ENCODE measurements around the gene TSPAN9.

The TSPAN9 gene

DNA sequence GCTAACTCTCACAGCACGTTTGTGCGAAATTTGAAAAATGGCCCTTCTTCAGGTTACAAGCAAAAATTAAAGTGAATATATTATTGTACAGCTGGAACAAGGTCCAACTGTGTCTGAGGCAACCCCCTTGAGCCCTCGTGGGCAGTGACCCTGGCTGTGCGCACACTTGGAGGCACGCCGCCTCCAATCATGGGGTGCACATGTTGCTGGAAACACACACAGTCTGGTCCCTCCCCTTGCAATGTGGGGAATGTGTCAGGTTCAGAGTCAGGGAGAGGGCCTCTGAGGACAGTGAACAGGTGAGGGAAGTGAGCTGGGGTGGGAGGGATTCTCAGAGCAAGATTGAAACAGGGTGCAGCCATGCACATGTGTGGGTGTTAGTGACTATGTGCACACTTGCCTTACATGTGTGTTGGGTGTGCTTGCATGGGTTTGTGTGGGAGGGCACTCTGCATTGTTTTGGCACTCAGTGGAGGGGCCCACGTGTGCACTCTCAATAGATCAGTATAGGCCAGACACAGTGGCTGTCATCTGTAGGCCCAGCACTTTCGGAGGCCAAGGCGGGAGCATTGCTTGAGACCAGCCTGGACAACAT is 9.6 kb downstream of the TSPAN9 start:
- 95 to 96% methylated on average over 9 of the region's 9 CpGs for WGBS, 2 experiments
- Histone ChIP-seq H3K9me3 (ENCODE audit: control insufficient read depth, low read length) (no peaks in the 10 kb centered on the region), H3K4me3 (ENCODE audit: insufficient read depth, low read depth, low read length) (no peak overlapping the region), H3K36me3 (ENCODE audit: control insufficient read depth, insufficient read depth, low read length) (no peaks in the 10 kb centered on the region), H3K4me1 (ENCODE audit: control insufficient read depth, insufficient read depth, low read length) (peaks cover 19% of the 10 kb centered on the region), H3K27me3 (ENCODE audit: control insufficient read depth, insufficient read depth, low read length, poor library complexity, severe bottlenecking) (no peaks in the 10 kb centered on the region), H3K27ac (ENCODE audit: insufficient read depth, low read depth, low read length, poor library complexity, severe bottlenecking) (no peak overlapping the region)

DNA sequence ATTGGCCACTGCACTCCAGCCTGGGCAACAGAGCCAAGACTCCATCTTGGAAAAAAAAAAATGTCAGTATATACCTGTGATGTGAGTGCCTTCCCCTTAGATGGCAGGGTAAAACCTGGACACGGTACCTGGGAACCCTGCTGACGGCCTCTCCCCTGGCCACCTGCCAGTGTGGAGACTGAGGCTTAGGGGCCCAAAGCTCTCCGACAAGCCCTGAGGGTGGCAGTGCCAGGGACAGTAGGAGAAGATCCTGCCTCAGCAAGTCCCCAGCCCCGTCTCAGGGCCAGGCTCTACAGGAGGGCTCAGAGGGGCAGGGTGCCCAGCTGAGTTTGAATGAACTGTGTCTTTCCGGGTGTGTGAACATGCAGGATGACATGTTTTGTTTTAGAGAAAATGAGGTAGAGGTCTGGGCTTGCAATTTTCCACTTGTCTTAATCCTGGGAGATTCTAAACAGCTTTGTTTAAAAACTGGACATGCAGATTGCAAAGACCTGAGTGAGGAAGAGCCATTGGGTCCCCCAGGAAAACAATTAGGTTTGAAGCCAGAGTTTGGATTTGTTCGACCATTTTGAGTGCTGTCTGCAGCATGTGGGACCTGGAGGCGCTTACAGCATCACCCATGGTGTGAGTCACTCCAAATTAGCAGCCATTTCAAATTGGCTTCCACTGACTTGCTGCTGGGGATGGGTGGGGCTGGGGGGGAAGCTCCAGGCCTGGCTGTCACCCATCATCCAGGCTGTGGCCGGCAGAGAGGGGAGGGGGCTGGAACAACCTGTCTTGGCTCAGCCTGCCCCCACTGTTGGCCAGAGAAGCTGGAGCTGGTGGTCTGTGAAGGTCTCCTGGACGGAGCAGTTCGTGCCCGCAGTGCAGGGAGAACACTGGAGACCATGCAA is 10.8 kb downstream of the TSPAN9 start:
- Histone ChIP-seq H3K4me3 (ENCODE audit: insufficient read depth, low read depth, low read length) (no peak overlapping the region), H3K4me1 (ENCODE audit: control insufficient read depth, insufficient read depth, low read length) (peaks cover 26% of the 10 kb centered on the region), H3K27me3 (ENCODE audit: control insufficient read depth, insufficient read depth, low read length, poor library complexity, severe bottlenecking) (no peaks in the 10 kb centered on the region), H3K9me3 (ENCODE audit: control insufficient read depth, low read length) (no peaks in the 10 kb centered on the region), H3K27ac (ENCODE audit: insufficient read depth, low read depth, low read length, poor library complexity, severe bottlenecking) (no peak overlapping the region), H3K36me3 (ENCODE audit: control insufficient read depth, insufficient read depth, low read length) (no peaks in the 10 kb centered on the region)
- WGBS, 2 experiments: 89 to 90% methylated on average over 11 of the region's 11 CpGs

DNA sequence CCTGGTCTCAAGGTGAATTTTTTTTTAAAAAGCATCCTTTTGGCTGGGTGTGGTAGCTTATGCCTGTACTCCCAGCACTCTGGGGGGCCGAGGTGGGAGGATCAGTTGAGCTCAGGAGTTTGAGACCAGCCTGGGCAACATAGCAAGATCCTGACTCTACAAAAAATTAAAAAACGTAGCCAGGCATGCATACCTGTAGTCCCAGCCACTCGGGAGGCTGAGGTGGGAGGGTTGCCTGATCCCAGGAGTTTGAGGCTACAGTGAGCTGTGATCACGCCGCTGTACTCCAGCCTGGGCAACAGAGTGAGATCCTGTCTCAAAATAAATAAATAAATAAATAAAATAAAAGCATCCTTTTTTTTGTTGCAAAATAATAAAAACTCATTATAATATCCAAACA is 12.4 kb downstream of the TSPAN9 start:
- 89 to 100% methylated on average over 5 of the region's 5 CpGs for WGBS, 2 experiments
- Histone ChIP-seq H3K27ac (ENCODE audit: insufficient read depth, low read depth, low read length, poor library complexity, severe bottlenecking) (no peak overlapping the region), H3K4me3 (ENCODE audit: insufficient read depth, low read depth, low read length) (no peak overlapping the region), H3K27me3 (ENCODE audit: control insufficient read depth, insufficient read depth, low read length, poor library complexity, severe bottlenecking) (no peaks in the 10 kb centered on the region), H3K4me1 (ENCODE audit: control insufficient read depth, insufficient read depth, low read length) (peaks cover 22% of the 10 kb centered on the region), H3K9me3 (ENCODE audit: control insufficient read depth, low read length) (no peaks in the 10 kb centered on the region), H3K36me3 (ENCODE audit: control insufficient read depth, insufficient read depth, low read length) (no peaks in the 10 kb centered on the region)

DNA sequence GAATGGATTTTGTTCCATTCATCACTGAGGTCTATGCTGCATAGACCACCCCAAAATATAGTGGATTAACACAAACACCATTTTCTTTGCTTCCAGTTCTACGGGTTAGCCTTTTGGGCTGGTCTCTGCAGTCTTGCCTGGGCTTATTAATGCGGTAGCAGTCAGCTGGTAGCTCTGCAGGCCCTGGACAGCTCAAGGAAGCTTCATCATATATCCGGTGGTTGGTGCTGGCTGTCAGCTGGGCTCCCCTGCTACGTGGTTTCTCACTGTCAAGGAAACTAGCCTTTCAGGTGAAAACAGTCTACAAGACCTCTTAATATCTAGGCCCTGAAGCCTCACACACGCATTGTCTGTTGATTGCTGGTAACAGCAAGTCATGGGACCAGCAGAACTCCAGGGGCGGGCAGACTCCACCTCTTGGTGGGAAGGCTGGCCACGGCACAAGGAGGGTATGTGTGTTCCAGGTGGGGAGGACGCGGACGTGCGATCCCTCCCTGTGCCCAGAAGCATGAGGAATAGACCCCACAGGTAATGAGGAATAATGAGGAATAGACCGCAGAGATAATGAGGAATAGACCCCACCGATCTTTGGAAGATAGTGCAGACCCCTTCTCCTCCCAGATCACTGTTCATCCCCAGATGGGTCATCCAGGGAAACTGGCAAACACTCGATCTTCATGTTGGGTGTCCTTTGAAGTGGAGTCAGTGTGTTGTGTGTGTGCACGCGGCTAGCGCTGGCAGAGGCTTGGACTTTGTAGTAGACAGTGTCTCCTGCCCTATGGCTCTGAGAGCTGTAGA is 13.3 kb downstream of the TSPAN9 start:
- WGBS, 2 experiments: 90 to 91% methylated on average over 17 of the region's 17 CpGs
- no peak overlapping the region for H3K27ac ChIP-seq (ENCODE audit: insufficient read depth, low read depth, low read length, poor library complexity, severe bottlenecking)

DNA sequence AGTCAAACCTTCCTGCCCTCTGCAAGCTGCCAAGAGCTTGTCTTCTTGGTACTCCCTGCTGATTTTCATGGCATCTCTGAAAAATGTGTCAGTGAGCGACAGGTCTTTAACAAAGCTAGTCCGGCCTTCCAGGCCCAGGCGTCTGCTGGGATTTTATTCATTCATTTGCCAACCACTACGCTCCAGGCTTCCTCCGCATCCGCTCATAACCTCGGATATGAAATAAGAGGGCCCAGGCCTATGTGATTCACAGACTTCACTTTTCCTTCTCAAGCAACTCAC is 13.8 kb downstream of the TSPAN9 start:
- Histone ChIP-seq H3K4me1 (ENCODE audit: control insufficient read depth, insufficient read depth, low read length) (peaks cover 22% of the 10 kb centered on the region), H3K4me3 (ENCODE audit: insufficient read depth, low read depth, low read length) (no peak overlapping the region), H3K36me3 (ENCODE audit: control insufficient read depth, insufficient read depth, low read length) (no peaks in the 10 kb centered on the region), H3K9me3 (ENCODE audit: control insufficient read depth, low read length) (no peaks in the 10 kb centered on the region), H3K27me3 (ENCODE audit: control insufficient read depth, insufficient read depth, low read length, poor library complexity, severe bottlenecking) (no peaks in the 10 kb centered on the region), H3K27ac (ENCODE audit: insufficient read depth, low read depth, low read length, poor library complexity, severe bottlenecking) (no peak overlapping the region)
- 88 to 91% methylated on average over 7 of the region's 7 CpGs for WGBS, 2 experiments

More for the DNA sequence above, 13.3 kb downstream of the TSPAN9 start:
- no peaks in the 10 kb centered on the region for H3K36me3 ChIP-seq (ENCODE audit: control insufficient read depth, insufficient read depth, low read length)
- peaks cover 22% of the 10 kb centered on the region for H3K4me1 ChIP-seq (ENCODE audit: control insufficient read depth, insufficient read depth, low read length)
- H3K27me3 ChIP-seq (ENCODE audit: control insufficient read depth, insufficient read depth, low read length, poor library complexity, severe bottlenecking): no peaks in the 10 kb centered on the region
- no peaks in the 10 kb centered on the region for H3K9me3 ChIP-seq (ENCODE audit: control insufficient read depth, low read length)
- no peak overlapping the region for H3K4me3 ChIP-seq (ENCODE audit: insufficient read depth, low read depth, low read length)

DNA sequence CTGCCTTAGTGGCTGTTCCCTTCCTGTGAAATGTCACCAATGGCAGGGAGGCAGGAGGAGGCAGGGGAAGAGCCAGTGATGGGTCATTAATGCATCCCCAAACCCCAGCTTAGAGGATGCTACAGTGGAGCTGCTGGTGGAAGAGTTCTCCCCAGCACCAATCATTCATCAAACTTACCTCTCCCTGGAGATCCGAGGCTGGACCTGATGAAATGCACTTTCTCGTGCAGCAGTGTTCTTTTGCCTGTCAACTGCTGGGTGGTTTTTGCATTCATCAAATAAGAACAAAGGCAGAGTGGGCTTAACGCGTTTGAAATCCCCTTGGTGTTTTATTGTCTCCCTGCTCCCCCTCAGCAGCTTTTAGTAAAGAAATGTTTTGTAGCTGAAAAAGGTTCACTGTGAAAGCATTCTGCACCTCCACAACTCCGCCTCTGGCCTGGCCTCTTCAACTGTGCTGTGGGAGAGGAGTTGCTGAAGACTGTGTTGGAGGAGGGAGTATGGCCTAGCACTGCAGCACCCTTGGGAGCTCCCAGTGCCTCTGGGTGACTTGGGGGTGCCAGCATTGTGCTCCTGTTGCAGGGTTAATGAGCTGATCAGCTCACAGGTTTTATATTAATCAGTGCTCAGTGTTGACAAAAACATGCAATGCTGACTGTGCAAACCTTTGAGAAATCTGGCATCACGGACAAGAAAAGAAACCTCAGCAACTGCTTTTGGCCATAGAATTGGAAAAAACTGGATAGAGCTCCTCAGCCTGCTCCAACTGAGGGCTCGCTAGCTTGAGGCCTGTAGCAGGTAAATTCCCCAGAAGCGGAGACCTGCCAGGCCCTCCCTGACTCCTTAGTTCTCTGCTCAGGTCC is 14.4 kb downstream of the TSPAN9 start:
- Histone ChIP-seq H3K9me3 (ENCODE audit: control insufficient read depth, low read length) (no peaks in the 10 kb centered on the region), H3K36me3 (ENCODE audit: control insufficient read depth, insufficient read depth, low read length) (no peaks in the 10 kb centered on the region), H3K4me3 (ENCODE audit: insufficient read depth, low read depth, low read length) (no peak overlapping the region), H3K27me3 (ENCODE audit: control insufficient read depth, insufficient read depth, low read length, poor library complexity, severe bottlenecking) (no peaks in the 10 kb centered on the region), H3K4me1 (ENCODE audit: control insufficient read depth, insufficient read depth, low read length) (peaks cover 22% of the 10 kb centered on the region), H3K27ac (ENCODE audit: insufficient read depth, low read depth, low read length, poor library complexity, severe bottlenecking) (no peak overlapping the region)
- 41 to 43% methylated on average over 8 of the region's 8 CpGs for WGBS, 2 experiments

DNA sequence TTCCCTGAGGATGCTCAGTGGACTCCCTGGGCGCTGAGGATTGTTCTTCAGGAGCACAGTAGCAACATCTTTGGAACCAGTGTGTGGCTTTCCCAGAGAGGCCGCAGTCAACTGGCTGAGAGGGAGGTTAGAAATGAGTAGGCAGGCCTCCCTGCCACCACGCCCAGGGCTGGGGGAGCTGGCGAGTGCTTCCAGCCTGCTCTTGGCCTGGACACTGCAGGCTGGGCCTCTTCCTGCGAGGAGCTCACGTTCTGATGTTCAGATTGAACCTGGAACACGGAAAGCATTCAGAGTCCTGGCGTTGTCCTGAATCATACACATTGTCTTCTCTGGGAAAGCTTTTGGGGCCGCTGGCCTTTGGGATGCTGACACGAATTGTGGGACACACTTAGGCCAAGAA is 15.6 kb downstream of the TSPAN9 start:
- Histone ChIP-seq H3K9me3 (ENCODE audit: control insufficient read depth, low read length) (no peaks in the 10 kb centered on the region), H3K27me3 (ENCODE audit: control insufficient read depth, insufficient read depth, low read length, poor library complexity, severe bottlenecking) (no peaks in the 10 kb centered on the region), H3K27ac (ENCODE audit: insufficient read depth, low read depth, low read length, poor library complexity, severe bottlenecking) (no peak overlapping the region), H3K4me1 (ENCODE audit: control insufficient read depth, insufficient read depth, low read length) (peaks cover 22% of the 10 kb centered on the region), H3K36me3 (ENCODE audit: control insufficient read depth, insufficient read depth, low read length) (no peaks in the 10 kb centered on the region), H3K4me3 (ENCODE audit: insufficient read depth, low read depth, low read length) (no peak overlapping the region)
- WGBS, 2 experiments: 93% methylated on average over 10 of the region's 10 CpGs

DNA sequence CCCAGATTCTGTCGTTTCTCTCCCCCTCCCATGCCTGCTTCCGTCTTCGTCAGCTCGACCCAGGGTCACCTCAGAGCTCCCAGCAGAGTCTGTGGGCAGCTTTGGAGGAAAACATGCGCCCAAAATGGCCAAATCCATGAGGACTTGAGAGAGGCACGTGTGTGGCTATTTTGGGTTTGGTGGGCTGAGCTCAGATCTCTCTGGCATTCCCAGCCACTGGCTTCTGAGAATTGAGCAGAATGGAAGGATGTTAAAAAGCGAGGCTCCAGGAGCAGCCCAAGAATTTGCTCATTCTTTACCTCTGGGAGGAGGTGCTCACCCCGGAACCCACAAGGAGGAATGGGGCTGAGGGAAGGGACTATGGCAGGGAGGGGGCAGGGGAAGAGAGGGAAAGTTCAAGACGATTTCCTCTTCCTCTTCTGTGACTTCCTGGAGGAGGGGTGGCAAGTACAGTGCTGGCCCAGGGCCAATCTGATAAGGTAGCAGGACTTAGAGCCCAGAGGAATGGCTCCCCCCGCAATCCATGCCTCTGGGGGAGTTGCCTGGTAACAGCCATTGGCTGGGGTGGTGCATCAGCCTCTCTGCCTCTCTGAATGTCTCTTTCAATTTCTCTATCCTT is 20.1 kb downstream of the TSPAN9 start:
- Histone ChIP-seq H3K27me3 (ENCODE audit: control insufficient read depth, insufficient read depth, low read length, poor library complexity, severe bottlenecking) (no peaks in the 10 kb centered on the region), H3K36me3 (ENCODE audit: control insufficient read depth, insufficient read depth, low read length) (no peaks in the 10 kb centered on the region), H3K9me3 (ENCODE audit: control insufficient read depth, low read length) (no peaks in the 10 kb centered on the region), H3K4me3 (ENCODE audit: insufficient read depth, low read depth, low read length) (no peak overlapping the region), H3K27ac (ENCODE audit: insufficient read depth, low read depth, low read length, poor library complexity, severe bottlenecking) (no peak overlapping the region), H3K4me1 (ENCODE audit: control insufficient read depth, insufficient read depth, low read length) (peaks cover 4% of the 10 kb centered on the region)
- 83 to 87% methylated on average over 10 of the region's 10 CpGs for WGBS, 2 experiments

DNA sequence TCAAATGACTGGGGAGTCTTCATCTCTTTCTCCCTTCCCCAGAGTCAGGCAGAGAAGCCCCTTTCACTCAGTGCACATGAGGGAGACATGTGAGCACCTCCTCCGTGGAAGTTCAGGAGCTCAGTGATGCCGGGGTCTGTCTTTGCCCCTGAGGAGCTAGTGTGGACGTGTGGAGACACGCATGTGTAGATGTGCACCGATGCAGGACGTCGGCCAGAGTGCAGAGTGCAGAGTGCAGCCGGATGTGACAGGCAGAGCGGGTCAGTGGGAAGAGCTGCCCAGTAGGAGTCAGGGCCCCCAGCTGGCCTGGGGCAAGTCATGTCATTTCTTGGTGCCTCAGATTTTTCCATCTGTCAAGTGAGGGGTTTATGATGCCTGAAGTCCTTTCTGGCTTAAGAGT is 20.7 kb downstream of the TSPAN9 start:
- 91 to 92% methylated on average over 9 of the region's 9 CpGs for WGBS, 2 experiments
- Histone ChIP-seq H3K4me1 (ENCODE audit: control insufficient read depth, insufficient read depth, low read length) (no peaks in the 10 kb centered on the region), H3K4me3 (ENCODE audit: insufficient read depth, low read depth, low read length) (no peak overlapping the region), H3K27me3 (ENCODE audit: control insufficient read depth, insufficient read depth, low read length, poor library complexity, severe bottlenecking) (no peaks in the 10 kb centered on the region), H3K27ac (ENCODE audit: insufficient read depth, low read depth, low read length, poor library complexity, severe bottlenecking) (no peak overlapping the region), H3K9me3 (ENCODE audit: control insufficient read depth, low read length) (no peaks in the 10 kb centered on the region), H3K36me3 (ENCODE audit: control insufficient read depth, insufficient read depth, low read length) (no peaks in the 10 kb centered on the region)

All from ectodermal cell (in vitro differentiated cells).